COR-L47 (cell line): ENCODE data around the gene NFIA.

Experiments used
- DNase-seq: peaks from one replicate; lab custom pipeline; 2025; lab: John Stamatoyannopoulos, UW

Gene NFIA

DNA sequence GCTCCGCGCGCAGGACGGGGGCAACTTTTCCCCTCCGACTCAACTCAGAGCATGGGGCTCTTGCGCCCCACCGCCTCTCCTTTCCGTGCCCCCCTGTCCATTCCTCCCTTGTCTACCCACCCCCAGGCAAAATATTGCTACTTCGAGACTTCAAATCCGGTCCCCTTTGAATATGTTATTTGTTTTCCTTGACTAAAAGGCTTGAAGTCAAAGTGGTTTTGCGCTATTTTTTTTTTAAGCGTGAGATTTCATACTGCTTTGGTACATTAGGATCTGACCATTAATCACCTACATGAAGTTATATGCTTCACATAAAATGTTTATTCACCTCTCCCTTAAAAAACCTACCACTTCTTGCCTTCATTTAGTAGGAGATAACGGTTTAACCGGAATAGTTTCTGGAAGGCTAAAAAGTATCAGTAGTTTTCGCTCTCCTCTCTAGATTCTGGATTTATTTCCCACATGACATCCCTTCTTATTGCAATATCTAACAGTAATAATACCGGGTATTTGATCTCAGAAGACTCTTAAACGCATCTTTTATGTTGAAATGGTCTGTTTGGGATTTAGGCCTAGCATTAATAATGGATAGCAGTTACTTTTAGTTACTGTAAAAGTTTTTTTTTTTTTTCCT lies 1.6 kb downstream of the NFIA start:
- no peak for DNase-seq

DNA sequence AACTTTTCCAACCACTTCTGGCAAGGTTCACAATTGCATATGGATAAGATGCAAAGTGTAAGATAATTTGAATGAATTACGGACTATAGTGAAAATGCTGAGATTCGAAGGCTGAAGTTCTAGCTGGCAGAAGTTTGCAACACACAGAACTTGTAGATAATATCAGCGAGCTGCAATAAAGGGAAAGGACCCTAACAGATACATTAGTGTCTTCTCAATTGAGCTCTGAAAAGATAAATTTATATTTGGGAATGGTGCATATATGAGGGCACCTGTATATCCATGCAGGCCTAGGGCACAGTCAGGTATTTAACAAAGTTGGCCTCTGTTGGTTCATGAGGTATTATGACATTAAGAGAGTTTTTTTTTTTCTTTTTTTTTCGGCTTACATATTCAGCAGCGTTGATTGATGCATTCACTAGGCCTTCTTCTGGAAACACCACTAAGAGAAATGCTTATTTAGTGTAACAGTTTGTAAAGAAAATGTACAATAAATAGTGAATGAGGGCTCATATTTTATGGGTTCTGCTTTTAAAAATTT lies 2.2 kb downstream of the NFIA start:
- no peak for DNase-seq

DNA sequence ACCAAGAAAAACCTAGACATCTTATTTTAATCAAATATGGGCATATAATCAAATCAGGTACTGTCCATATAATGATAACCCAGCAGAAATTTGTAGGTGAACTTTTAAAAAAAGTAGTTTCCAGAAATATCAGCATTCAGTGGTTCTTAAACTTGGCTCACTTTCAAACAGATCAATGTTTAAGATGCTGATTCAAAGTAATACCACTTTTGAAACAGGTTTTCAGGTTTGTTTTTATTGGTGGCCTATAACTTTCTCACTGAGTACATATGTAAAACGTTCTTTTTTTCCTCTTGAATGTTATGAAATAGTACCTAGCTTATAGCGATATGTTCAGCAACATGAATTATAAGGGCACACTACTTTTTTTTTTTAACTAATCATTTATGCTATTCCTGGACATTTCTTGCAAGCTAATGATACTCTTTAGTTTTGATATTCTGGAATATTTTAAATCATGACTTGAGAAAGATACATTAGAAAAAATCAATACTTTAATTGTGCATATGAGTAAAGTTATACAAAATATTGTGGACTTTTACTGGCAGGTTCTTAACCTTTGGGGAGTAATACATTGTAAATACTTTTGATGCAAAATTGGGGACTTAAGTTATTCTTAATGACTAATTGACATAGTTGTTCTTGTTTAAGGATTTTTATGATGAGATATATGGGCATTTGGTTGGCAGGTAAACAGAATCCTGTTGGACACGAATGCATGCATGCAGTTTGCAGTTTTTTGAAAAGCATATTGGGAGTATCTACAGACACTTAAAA lies 3.0 kb downstream of the NFIA start:
- DNase-seq = no peak

DNA sequence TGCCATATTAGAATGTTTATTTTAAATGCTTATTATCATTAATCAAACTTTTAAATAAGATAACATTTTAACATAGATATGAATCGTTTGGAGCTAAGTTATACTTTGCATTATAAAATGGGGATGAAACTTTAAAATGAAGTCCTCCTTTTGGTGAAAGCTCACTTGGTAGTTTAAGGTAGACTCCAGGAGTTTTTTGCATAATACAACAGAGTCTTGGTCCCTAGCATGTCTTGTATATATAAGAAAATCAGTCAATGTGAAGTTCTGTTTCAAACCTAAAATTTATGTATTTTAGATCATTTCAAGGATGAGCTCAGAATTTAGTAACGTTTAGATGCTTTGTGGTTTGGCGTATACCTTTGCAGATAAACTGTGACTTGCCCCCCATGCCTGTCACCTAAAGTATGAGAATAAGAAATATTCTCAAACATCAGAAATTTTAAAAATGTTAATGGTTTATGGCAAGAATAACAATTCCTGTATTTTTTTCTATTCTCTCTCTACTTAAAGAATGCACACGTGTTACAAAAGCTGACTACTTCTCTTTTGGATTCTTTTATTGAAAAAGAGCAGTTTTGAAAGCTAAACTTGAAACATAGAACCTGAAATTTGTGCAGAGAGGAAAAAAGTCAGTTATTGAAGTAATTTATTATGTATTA lies 3.8 kb downstream of the NFIA start:
- DNase-seq = no peak

DNA sequence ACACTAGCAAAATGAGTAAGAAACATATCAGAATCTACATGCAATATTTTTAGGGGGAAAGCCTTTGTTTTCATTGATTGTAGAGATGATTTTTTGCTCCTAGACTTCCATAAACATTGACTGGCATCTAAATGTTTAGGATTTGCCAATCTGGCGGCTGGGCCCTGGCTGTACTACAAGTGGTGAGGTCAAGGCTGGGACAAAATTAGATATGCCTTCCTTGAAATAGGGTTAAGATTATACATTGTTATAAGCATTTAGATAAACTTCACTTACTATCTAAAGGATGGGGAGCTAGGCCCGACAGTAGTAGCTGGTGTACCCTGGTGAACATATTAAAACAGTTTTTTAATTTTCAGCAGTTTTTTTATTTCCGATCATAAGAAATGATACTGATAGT lies 5.2 kb downstream of the NFIA start:
- no peak for DNase-seq

DNA sequence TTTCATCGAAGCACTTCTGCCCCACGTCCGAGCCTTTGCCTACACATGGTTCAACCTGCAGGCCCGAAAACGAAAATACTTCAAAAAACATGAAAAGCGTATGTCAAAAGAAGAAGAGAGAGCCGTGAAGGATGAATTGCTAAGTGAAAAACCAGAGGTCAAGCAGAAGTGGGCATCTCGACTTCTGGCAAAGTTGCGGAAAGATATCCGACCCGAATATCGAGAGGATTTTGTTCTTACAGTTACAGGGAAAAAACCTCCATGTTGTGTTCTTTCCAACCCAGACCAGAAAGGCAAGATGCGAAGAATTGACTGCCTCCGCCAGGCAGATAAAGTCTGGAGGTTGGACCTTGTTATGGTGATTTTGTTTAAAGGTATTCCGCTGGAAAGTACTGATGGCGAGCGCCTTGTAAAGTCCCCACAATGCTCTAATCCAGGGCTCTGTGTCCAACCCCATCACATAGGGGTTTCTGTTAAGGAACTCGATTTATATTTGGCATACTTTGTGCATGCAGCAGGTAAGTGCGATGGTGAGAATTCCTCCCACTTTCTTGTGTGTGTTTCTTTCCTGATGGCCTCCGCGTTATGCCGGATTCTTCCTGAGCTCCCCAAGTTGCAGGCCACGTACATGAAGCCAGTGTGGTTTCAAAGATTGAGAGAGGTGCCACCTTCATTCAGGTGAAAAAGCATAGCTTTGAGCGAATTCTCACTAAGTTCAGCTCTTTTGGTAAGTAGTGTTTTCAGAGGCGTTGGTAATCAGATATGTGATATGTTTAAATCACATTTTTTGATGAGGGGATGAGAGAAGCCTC lies 6.0 kb downstream of the NFIA start:
- DNase-seq = no peak

DNA sequence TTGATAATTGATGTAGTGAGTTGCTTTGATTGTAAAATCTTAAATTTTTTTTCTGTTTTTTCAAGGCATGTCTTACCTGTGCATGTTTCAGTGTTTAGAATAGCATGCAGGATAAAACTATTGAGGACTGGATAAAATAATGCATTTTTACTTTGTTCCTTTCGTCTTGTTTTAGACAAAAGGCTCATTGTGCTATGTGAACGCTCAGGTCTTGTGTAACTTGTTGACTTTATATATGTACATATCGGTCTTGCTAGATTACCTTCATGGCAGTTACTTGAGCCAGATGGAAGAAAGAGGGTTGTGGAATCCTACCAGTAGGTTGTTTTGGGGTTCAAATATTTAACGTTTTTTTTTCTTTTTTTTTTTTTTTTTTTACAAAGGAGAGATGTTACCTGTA lies 7.0 kb downstream of the NFIA start:
- no peak for DNase-seq

DNA sequence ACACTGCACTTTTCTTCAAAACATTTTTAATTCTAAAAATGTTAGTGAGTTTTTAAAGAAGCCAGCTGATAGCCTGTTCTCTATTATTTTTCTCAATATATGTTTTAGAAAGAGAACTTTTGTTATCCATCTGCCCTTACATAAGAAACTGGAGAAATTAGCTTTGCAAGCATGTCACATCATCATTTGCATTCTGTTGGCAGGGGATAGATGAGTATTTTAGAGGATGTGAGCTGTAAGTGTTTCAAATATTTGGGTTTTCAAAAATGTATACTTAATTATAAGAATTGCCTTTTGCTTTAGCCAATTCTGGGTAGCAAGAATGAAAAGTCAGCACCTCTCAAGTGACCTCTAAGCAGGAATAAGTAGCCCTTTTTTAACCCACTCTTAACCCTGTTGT lies 7.4 kb downstream of the NFIA start:
- no peak for DNase-seq

DNA sequence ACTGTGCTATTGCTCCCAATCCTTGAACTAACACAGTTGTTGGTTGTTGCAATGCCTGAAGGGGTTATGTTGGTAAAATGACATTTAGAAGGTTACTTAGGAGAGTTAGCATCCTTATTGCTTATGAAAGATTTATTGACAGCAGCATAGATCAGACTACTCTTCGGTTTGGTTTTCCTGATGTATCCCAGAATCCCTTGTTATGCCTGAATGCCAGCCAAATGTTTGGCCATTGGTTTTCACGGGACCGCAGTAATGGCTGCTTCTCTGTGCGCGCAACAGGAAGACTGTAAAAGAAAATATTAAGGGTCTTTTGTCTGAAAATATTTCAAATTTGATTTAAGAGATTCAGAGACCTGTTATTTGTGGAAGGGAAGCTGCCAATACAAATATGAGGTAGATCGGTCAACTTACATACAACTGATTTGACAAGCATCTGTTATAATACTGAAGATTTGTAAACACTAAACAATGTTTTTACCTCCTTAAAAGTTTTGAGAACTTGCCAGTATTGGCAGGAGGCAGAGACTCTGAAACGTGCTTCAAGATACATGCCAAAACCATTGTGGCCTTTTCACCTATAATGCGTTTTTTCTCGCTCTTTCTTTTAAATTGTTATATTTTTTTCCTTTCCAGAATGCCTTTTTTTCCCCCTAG lies 8.3 kb downstream of the NFIA start:
- DNase-seq = no peak

DNA sequence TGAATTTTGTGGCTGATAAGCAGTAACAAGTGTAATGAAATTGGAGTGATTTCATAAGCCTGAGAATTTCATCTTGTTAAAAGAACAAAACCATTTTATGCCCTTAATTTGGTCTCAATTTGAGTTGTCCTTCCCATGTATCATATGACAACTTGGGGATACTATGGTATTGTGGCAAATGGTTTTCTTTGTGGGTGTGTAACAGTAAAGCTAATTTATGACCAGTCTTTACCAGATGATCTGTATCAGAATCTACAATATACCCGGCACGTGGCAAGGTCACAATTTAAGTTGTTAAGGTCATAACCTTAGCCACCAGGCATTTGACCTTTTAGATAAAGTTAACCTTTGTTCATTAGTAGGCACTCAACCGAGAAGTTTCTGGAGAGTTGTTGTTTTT lies 9.1 kb downstream of the NFIA start:
- no peak for DNase-seq

DNA sequence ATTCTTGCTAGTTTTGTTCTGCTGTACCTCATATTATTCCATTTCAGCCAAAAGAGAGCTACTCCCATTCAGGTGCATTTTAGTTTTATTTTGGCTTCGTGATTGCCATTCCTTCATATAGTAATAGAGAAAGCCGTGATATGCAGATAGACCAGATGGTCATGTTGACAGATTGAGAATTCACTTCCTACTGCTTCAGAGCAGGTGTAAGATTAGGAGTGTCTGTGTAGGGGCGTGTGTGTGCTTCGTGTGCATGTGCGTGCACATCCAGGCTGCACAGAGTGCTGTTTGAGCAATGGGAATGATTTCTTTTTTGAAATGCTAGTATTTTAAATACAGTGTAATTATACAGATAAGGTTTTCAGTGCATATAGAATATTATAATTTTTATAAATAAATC lies 10.3 kb downstream of the NFIA start:
- no peak for DNase-seq

DNA sequence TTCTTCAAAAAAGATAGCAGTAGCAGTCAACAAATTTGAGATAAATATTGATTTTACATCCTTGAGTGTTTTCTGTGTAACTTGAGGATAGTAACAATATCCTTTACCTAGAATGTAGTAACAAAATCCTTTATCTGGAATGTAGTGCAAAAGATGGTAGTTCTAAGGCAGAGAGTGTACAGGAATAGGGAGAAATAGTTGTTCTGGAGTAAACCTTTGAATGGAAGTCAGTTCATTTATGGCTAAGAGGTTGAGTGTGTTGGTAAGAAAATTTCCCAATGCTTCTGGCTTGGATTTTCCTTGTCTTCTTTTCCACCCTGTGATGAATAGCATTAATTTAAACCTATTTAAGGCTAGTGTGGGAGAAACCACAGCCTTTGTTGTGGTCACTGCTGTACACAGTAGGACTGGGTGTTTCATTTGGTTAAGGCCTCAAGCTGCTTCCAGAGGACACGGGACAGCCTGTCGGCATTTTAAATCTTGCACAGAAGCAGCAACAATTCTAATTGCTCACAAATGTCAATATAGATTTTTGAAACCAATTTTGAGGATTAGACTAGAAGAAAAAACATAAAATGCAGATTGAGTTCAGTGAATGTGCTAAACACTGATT lies 11.3 kb downstream of the NFIA start:
- DNase-seq = no peak

DNA sequence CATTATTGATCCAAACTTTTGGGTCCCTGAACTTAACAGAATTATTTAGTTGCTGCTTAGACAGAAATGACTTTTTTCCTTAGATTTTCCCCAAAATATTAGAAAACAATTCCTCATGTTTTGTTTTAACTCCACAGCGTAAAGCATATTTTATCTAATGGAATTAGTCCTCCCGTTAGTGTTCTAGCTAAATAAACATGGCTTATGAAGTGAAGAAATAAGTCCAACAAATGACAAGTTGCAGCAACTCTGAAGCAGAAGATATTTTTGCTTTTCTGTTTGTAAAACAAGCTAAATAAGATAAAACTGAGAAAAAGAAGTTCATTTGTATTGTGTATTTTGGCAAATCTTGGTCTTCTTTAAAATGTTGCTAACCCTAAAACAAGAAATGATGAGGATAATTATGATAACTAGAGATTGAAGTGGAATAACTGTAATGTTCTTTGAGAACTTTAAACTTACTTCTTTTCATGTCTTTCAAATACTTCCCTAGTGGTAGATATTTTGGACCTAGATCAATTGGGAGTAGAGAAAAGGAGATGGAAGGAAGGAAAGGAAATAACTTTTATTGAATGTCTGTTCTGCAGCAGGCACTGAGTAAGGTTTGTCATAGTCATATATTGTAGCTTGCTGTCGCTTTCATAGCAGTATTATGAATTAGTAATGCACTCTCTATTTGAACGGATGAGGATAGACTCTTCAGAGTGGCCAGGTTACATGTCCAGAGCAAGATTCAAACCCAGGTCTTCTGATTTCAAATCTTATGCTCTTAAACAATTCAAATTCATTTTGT lies 12.5 kb downstream of the NFIA start:
- no peak for DNase-seq

DNA sequence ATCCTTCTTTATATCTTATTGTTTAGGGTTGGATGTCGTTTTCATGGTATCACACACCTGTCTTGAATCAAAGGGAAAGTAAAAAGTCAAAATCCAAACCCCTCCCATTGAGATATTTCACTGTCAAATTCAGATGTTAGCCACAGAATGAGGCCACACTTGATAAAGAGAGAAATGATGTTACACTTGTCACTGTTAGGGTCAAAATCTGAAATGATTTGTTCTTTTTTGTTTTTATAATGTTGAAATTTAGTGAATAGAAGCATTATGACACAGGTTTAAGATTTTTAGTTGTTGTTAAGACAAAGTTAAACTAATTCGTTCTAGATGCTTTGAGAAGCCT lies 13.1 kb downstream of the NFIA start:
- no peak for DNase-seq

DNA sequence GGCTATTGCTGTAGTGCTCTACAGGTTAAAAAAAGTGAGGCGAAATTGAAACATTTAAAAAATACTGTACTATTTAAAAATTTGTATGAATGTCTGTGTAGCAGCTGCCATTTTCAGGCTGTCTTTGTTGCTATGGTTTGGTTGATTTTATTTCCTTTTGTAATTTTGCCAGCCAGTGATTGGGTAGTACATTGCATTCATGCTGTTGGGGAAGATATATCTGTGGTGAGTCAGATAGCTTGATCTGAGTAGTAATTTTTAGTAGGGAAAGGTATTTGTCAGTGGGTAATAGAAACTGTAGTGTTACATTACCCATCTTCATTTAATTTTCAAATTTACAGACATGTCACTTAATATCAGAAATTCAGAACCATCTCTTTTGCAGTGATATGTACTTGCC lies 15.0 kb downstream of the NFIA start:
- no peak for DNase-seq

DNA sequence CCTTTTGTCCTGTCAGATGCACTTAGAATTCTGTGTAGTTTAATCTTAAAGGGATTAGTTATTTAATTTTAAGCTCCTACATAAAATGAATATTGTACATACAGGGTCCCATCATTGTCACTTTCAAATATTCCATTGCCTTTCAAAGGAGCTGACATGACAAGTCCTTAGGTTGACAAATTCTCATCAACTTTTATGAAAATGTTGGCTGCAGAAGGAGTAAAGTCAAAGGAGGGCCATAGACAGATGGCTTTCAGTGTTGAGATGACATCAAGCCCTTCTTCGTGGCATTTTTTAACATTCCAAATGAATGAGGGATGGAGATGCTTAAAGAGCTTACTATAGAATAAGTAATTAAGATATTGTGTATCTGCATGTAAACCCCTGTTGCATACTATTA lies 15.4 kb downstream of the NFIA start:
- no peak for DNase-seq

DNA sequence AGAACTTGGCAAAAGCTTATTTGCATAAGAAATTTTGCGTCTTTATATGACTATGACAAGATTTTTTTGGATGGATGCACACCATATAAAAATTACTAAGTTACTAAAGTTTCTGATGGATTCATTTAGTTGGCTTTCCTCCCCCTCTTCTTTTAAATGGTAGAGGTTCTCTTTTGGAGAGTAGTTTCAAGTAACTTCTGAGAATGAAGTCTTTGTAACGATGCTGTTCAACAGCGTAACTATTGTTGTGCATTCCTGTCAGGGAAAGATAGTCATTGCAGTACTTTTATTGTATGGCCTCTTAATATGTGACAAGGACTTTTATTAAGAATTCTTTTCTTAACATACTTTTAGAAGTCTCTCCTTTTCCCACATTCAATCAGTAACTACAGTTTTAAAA lies 16.0 kb downstream of the NFIA start:
- no peak for DNase-seq

DNA sequence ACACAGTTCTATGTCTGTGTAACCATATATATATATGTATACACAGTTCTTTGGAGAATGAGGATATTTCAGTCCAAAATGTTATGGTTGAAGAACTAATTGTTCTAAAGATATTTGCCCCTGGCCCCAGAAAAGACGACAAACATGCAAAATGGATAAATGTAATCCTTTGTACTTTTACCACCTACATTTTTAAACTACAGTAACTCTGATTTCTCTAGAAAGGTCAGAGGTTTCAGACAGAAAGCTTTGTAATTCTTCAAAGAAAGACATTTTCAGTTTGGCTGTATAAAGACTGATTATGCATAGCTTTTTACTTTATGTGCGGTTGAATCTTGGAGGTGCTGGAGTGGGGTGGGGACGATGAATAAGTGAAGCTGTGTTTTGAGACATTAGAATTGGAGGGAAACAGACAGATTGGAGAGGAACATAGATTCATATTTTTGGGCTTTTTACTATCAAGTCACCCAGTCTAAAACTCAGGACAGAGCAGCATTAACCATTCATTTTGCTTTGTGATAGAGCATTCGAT lies 16.6 kb downstream of the NFIA start:
- no peak for DNase-seq

DNA sequence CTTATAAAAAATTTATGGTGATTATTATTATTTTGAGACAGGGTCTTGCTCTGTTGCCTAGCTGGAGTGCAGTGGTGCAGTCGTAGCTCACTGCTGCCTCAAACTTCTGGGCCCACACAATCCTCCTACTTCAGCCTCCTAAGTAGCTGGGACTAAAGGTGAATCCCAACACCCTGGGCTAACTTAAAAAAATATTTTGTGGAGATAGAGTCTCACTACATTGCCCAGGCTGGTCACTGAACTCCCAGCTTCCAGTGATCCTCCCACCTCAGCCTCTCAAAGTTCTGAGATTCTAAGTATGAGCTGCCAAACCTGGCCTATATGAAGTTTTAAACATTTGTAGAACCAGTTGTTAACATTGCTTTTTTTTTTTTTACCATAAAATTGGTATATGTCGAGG lies 18.2 kb downstream of the NFIA start:
- DNase-seq = no peak

DNA sequence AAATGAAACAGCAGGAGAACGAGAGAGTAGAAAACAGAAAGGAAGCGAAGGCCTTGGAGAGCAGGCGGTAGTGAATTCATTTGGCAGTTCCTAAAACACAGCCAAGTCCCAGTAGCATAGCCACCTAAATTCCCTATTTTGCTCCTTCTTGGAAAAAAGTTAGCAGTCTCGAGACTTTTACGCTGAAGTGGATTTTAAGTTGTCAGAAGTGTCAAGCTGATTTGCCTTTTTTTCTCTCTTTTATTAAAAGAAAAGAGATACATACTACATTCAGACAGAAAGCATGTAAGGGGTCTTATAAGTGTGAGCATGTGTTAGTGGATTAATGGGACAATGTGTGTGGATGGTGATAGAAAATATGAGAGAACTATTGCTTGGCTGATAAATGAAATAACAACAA lies 19.2 kb downstream of the NFIA start:
- DNase-seq = no peak
